ENCODE results near the gene PPIE. TPM values are rescaled to one million over a fixed set of nuclear protein-coding genes. Genes with fewer than 3 reads are reported as not detected.

Gene PPIE
- total and polyA plus RNA-seq, 12 donors: 34.3 to 78.9 (median 42.8) TPM

GRCh38 chr1:39704757-39705156, 33.9 kb upstream of the PPIE start:
- no peaks in the 10 kb centered on the region for H3K36me3 ChIP-seq (replicated peaks in 1 of 2)
- intact Hi-C loops (cut with DNase I): no loop called here
- WGBS, 4 donors: 90 to 98% (median 93%) methylated on average over 1 of the region's 1 CpG

GRCh38 chr1:39707506-39707905, 31.2 kb upstream of the PPIE start:
- TF ChIP-seq POLR2A (IDR thresholded peaks at IDR 0.05) (no peak), CTCF (IDR thresholded peaks at IDR 0.05) (no peak)
- no peaks in the 10 kb centered on the region for H3K27me3 ChIP-seq
- WGBS, 4 donors: 89 to 96% (median 93%) methylated on average over 4 of the region's 4 CpGs
- intact Hi-C loops (cut with DNase I): no loop called here
- no peaks in the 10 kb centered on the region for H3K36me3 ChIP-seq (replicated peaks in 1 of 2)
- H3K4me3 ChIP-seq: no peak overlapping the region
- peak overlapping the region in 1 of 5 donors; percentile 6 for H3K27ac ChIP-seq
- no peaks in the 10 kb centered on the region for H3K4me1 ChIP-seq (replicated peaks in 1 of 2)
- DNase-seq: peak in 1 of 7 donors; percentile 69
- H3K9me3 ChIP-seq (replicated peaks in 1 of 3): no peaks in the 10 kb centered on the region

More at GRCh38 chr1:39704757-39705156, 33.9 kb upstream of the PPIE start:
- Histone ChIP-seq H3K9me3 (replicated peaks in 1 of 3) (no peaks in the 10 kb centered on the region), H3K27ac (no peak overlapping the region), H3K4me1 (replicated peaks in 1 of 2) (no peaks in the 10 kb centered on the region), H3K27me3 (no peaks in the 10 kb centered on the region), H3K4me3 (no peak overlapping the region)
- no peak for TF ChIP-seq CTCF (IDR thresholded peaks at IDR 0.05)
- TF ChIP-seq POLR2A (IDR thresholded peaks at IDR 0.05): no peak
- no peak for DNase-seq

GRCh38 chr1:39711104-39711965, 27.3 kb upstream of the PPIE start:
- intact Hi-C loops (cut with DNase I): loop anchor here in 1 of 2 donors (10.0 kb wide), 1 partner anchor 107 kb away; no protein-coding TSS in a partner anchor
- H3K27ac ChIP-seq: no peak overlapping the region
- TF ChIP-seq POLR2A (IDR thresholded peaks at IDR 0.05) (no peak), CTCF (IDR thresholded peaks at IDR 0.05) (no peak)
- no peaks in the 10 kb centered on the region for H3K4me1 ChIP-seq (replicated peaks in 1 of 2)
- H3K4me3 ChIP-seq: no peak overlapping the region
- peak in 1 of 7 donors; percentile 48 for DNase-seq
- peaks cover 5% of the 10 kb centered on the region for H3K27me3 ChIP-seq
- no peaks in the 10 kb centered on the region for H3K36me3 ChIP-seq (replicated peaks in 1 of 2)
- WGBS, 4 donors: 59 to 79% (median 74%) methylated on average over 11 to 12 of the region's 12 CpGs
- no peaks in the 10 kb centered on the region for H3K9me3 ChIP-seq (replicated peaks in 1 of 3)

GRCh38 chr1:39711966-39712340, 26.7 kb upstream of the PPIE start:
- no peaks in the 10 kb centered on the region for H3K9me3 ChIP-seq (replicated peaks in 1 of 3)
- H3K27ac ChIP-seq: no peak overlapping the region
- H3K27me3 ChIP-seq: peaks cover 6% of the 10 kb centered on the region
- intact Hi-C loops (cut with DNase I): loop anchor here in 1 of 2 donors (10.0 kb wide), 1 partner anchor 107 kb away; no protein-coding TSS in a partner anchor
- no peak for DNase-seq
- WGBS, 4 donors: 81 to 89% (median 83%) methylated on average over 6 of the region's 6 CpGs
- no peak overlapping the region for H3K4me3 ChIP-seq
- no peak for TF ChIP-seq POLR2A (IDR thresholded peaks at IDR 0.05)
- TF ChIP-seq CTCF (IDR thresholded peaks at IDR 0.05): no peak
- no peaks in the 10 kb centered on the region for H3K4me1 ChIP-seq (replicated peaks in 1 of 2)
- no peaks in the 10 kb centered on the region for H3K36me3 ChIP-seq (replicated peaks in 1 of 2)

Data from adrenal gland (tissue), 12 donors.